Ascending aorta (tissue), 2 donors: Measurements from ENCODE around the gene KRTAP17-1. TPM values are rescaled to one million over a fixed set of nuclear protein-coding genes. Genes with fewer than 3 reads are reported as not detected.

Experiments
- DNase-seq, 2 donors: peaks; one replicate each; pipeline ENCODE4 v3.0.0-alpha.2; 2019; ENCODE audit warnings: low spot score in 2 of 2
- H3K27ac ChIP-seq, 2 donors: fragments of 200-600 bp; sonication (generic); one replicate each; pipeline ENCODE4 v1.5.1; 2016 to 2017; ENCODE audit warnings: mild to moderate bottlenecking in 1 of 2
- H3K27me3 ChIP-seq: fragments of 200-600 bp; sonication (generic); one replicate; pipeline ENCODE4 v1.5.1; 2017
- H3K36me3 ChIP-seq, 2 donors: fragments of 200-600 bp; sonication (generic); one replicate each; pipeline ENCODE4 v1.5.1; 2016
- H3K4me1 ChIP-seq, 2 donors: fragments of 200-600 bp; sonication (generic); one replicate each; pipeline ENCODE4 v1.5.1; 2016 to 2017; ENCODE audit warnings: mild to moderate bottlenecking in 1 of 2
- H3K4me3 ChIP-seq, 2 donors: fragments of 200-600 bp; sonication (generic); one replicate each; pipeline ENCODE4 v1.5.1; 2016 to 2017; ENCODE audit warnings: mild to moderate bottlenecking in 1 of 2
- H3K9me3 ChIP-seq, 2 donors: fragments of 200-600 bp; sonication (generic); one replicate each; pipeline ENCODE4 v1.5.1; 2016
- intact Hi-C: fragments of 100-400 bp; cut with DNase I; formaldehyde crosslinking; loops from one replicate; pipeline ENCODE4 v1.15.1; 2023
- total RNA-seq: library from RNA; depleted of rRNA; stranded (reverse); fragments of >200 nt; gene quantifications from one replicate; pipeline ENCODE4 v1.1.0, GENCODE V29; 2016
- TF ChIP-seq, protein P1 (sequence below), 3 experiments: fragments of 200-600 bp in 2 of 3; fragments of 450-650 bp in 1 of 3; sonication (generic) in 2 of 3; IDR thresholded peaks; one replicate each; pipeline ENCODE4 v1.5.1; 2016 to 2019; ENCODE audit warnings: antibody characterized with exemption in 3 of 3, mild to moderate bottlenecking in 1 of 3, moderate library complexity in 1 of 3

The KRTAP17-1 gene
- total RNA-seq, 1 donor from 2014 or later, result not detected

DNA sequence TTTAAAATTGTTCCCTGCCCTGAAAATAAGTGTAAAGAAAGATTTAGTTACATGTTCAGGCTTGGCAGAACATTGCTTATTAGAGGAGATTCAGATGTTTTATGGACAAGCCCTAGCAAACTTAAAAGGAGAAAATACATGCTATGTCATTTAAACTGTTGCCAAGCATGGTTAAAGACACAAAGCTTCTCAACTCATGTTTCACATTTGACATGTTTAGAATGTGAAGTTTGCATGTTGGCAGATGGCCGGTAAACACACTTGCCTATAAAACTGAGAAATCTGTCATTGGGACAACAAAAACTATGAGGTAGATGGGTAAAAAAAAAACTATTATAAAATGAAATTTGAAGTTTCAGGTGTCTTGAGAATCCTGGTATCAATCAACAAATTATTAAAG lies 18.7 kb downstream of the KRTAP17-1 start:
- Histone ChIP-seq H3K27me3 (no peaks in the 10 kb centered on the region), H3K9me3 (peaks cover 0 to 4% of the 10 kb centered on the region in 2 donors), H3K27ac (no peak overlapping the region), H3K4me3 (no peak overlapping the region), H3K36me3 (no peaks in the 10 kb centered on the region), H3K4me1 (no peaks in the 10 kb centered on the region)
- intact Hi-C loops, result no loop called here
- TF ChIP-seq, protein P1, sequence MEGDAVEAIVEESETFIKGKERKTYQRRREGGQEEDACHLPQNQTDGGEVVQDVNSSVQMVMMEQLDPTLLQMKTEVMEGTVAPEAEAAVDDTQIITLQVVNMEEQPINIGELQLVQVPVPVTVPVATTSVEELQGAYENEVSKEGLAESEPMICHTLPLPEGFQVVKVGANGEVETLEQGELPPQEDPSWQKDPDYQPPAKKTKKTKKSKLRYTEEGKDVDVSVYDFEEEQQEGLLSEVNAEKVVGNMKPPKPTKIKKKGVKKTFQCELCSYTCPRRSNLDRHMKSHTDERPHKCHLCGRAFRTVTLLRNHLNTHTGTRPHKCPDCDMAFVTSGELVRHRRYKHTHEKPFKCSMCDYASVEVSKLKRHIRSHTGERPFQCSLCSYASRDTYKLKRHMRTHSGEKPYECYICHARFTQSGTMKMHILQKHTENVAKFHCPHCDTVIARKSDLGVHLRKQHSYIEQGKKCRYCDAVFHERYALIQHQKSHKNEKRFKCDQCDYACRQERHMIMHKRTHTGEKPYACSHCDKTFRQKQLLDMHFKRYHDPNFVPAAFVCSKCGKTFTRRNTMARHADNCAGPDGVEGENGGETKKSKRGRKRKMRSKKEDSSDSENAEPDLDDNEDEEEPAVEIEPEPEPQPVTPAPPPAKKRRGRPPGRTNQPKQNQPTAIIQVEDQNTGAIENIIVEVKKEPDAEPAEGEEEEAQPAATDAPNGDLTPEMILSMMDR (IDR thresholded peaks at IDR 0.05), result no peak
- no peak for DNase-seq

DNA sequence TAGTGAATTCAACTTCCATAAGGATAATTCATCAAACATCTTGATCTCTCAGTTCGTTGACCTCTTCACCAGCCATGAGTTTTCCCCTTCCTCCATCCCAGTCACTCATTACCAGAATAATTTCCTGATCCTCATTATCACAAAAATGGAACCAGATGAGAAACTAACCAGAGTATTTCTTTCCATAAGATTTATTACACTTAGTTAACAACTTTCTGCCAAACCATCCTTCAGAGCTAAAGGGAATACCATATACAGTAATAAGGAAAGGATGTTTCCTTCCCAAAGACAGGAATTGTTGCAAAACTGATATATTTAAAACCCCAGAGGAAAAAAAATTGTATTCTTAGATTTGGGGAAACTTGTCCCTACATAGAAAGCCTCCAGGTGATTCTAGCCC lies 21.5 kb downstream of the KRTAP17-1 start:
- Histone ChIP-seq H3K36me3 (no peaks in the 10 kb centered on the region), H3K9me3 (no peaks in the 10 kb centered on the region), H3K4me3 (no peak overlapping the region), H3K27ac (no peak overlapping the region), H3K4me1 (no peaks in the 10 kb centered on the region), H3K27me3 (no peaks in the 10 kb centered on the region)
- intact Hi-C loops, result no loop called here
- TF ChIP-seq, protein P1 (IDR thresholded peaks at IDR 0.05), result no peak
- DNase-seq, result no peak

DNA sequence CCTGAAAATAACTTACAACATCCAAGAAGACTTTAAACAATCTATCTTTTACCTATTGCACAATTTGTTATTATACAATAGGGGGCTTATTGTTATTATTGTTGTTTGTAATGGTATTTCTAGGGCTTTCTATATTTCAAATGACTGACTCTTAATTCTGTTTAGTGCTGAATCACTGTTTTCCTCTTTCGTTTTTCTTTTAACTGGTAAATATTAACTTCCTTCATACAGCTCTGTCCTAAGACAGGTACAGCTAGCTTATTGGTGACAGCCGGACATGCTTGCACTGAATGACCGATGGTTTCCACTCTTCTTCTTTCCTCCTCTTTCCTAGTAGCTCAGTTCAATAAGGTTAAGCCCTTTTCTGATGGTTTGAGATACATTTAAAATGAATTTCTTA lies 28.5 kb downstream of the KRTAP17-1 start:
- Histone ChIP-seq H3K36me3 (no peaks in the 10 kb centered on the region), H3K27ac (no peak overlapping the region), H3K4me1 (no peaks in the 10 kb centered on the region), H3K4me3 (no peak overlapping the region), H3K27me3 (no peaks in the 10 kb centered on the region), H3K9me3 (no peaks in the 10 kb centered on the region)
- DNase-seq, result no peak
- intact Hi-C loops, result no loop called here
- TF ChIP-seq, protein P1 (IDR thresholded peaks at IDR 0.05), result no peak

DNA sequence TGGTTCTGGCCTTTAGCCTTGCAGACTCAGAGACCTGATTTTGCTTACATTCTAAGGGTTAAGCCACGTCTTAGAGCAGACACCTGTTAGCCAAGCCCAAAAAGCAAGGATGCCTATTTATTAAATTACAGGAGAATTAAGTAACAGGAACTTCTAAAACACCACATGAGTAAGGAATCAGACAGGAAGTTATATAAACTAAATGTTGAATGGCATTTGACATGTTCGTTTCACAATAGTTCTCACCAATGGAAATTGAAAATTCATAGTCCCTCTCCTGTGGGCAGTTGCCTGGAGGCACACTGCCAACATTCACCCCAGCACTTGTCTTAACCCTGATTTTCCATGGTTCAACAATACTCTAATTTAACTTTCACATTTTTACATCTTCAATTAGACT lies 31.0 kb downstream of the KRTAP17-1 start:
- H3K9me3 ChIP-seq, result no peaks in the 10 kb centered on the region
- H3K27ac ChIP-seq, result no peak overlapping the region
- H3K36me3 ChIP-seq, result no peaks in the 10 kb centered on the region
- no peaks in the 10 kb centered on the region for H3K27me3 ChIP-seq
- no peak overlapping the region for H3K4me3 ChIP-seq
- TF ChIP-seq, protein P1 (IDR thresholded peaks at IDR 0.05), result no peak
- intact Hi-C loops, result no loop called here
- H3K4me1 ChIP-seq, result no peaks in the 10 kb centered on the region
- no peak for DNase-seq

DNA sequence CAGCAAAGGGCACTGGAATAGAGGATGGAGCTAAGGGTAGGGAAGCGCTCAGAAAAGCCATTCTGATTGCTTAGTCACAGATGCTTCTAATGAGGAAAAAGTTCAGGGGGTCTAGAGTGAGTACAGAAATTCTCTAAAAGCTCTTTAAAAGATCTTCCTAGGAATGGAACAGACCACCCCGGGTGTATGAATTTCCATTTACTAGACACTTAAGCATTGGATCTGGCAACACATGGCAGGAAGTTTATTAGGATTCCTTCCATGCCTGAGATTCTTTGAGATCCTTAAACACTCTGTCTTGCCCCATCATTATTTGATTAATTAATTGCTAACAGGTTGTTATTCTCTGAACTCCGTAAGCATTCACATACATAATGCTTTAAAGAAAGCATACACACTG lies 31.5 kb downstream of the KRTAP17-1 start:
- intact Hi-C loops, result no loop called here
- H3K36me3 ChIP-seq, result no peaks in the 10 kb centered on the region

More for the DNA sequence above, 31.5 kb downstream of the KRTAP17-1 start:
- Histone ChIP-seq H3K4me1 (no peaks in the 10 kb centered on the region), H3K27ac (no peak overlapping the region), H3K4me3 (no peak overlapping the region), H3K27me3 (no peaks in the 10 kb centered on the region), H3K9me3 (no peaks in the 10 kb centered on the region)
- no peak for DNase-seq
- TF ChIP-seq, protein P1 (IDR thresholded peaks at IDR 0.05), result no peak
